SK-N-MC (cell line): ENCODE measurements around the gene ATXN1.
"Not testable (repeated sequence)": the region's sequence is repeated elsewhere in the genome, so short reads cannot be mapped to it uniquely, and the experiment has no call there.

Source experiments
- EZH2 ChIP-seq: fragments of 200-600 bp; sonication (generic); IDR thresholded peaks from one replicate; pipeline ENCODE4 v1.6.1; 2017; ENCODE audit warnings: antibody characterized with exemption
- FOXP2 ChIP-seq: optimal IDR thresholded peaks from 2 replicates; pipeline ENCODE3; 2011; ENCODE audit warnings: mild to moderate bottlenecking, moderate library complexity; ENCODE audit not compliant: insufficient read depth; ENCODE audit errors: extremely low read length, control extremely low read depth
- POLR2AphosphoS5 ChIP-seq: IDR thresholded peaks from 2 replicates; pipeline ENCODE4 v1.6.1; 2012; ENCODE audit warnings: mild to moderate bottlenecking, low read depth, low read length, borderline replicate concordance

GRCh38 chr6:16263464-16264099 is 497.7 kb downstream of the ATXN1 start:
- TF ChIP-seq EZH2, POLR2AphosphoS5, FOXP2: not testable (repeated sequence)
